ENCODE measurements around the gene PMS1. TPM values are rescaled to one million over a fixed set of nuclear protein-coding genes. Genes with fewer than 3 reads are reported as not detected.

Gene PMS1
- total and polyA plus RNA-seq, 2 donors from 2014 or later: 6.9 to 23.5 TPM

DNA sequence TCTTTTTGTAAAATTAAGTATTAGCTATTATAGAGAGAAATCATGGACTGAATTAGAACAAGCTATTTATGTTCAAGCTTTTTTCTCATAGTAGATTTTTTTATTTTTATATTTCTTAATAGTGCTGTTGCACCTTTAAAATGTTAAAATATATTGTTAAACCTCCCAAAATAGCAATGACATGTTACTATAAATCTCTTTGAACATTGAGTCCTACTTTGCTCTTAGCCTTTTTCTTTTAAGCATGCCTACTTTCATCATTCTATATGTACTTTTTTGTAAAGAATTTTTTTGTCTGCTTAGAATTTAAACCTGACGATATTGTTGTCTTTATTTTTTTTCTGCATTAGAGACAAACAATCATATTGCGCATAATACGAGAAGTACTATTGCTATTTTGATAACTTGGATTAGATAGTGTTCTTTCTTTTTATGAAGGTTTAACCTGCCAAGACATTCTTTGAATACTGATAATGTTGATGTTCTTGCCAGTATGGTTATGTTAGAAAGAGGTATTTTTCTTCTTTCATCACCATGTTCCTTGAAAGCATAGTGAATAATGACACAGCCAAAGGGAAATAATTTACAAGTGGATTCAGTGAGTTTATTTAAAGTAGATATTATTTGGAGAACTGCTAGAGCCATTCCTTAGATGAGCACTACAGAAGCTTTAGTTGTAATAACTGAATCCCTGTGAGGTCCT is 40.6 kb downstream of the PMS1 start:
- Histone ChIP-seq H3K9me3 (ENCODE audit: control insufficient read depth in 2 of 3, insufficient read depth in 1 of 3, low read length in 3 of 3) (no peaks in the 10 kb centered on the region), H3K9ac (ENCODE audit: low read length in 3 of 3) (no peak overlapping the region), H3K27me3 (ENCODE audit: control insufficient read depth, insufficient read depth, low read length) (no peaks in the 10 kb centered on the region), H3K36me3 (ENCODE audit: control insufficient read depth in 2 of 3, insufficient read depth in 3 of 3, low read length in 3 of 3) (no peaks in the 10 kb centered on the region), H3K27ac (ENCODE audit: low read depth in 2 of 2, low read length in 2 of 2) (no peak overlapping the region), H3K4me1 (ENCODE audit: control insufficient read depth in 2 of 3, insufficient read depth in 2 of 3, low read depth in 1 of 3, low read length in 3 of 3) (no peaks in the 10 kb centered on the region), H3K4me3 (ENCODE audit: low read length in 3 of 3) (no peak overlapping the region)
- no peak for DNase-seq
- peak; percentile 57 for FAIRE-seq
- TF ChIP-seq, protein P1, sequence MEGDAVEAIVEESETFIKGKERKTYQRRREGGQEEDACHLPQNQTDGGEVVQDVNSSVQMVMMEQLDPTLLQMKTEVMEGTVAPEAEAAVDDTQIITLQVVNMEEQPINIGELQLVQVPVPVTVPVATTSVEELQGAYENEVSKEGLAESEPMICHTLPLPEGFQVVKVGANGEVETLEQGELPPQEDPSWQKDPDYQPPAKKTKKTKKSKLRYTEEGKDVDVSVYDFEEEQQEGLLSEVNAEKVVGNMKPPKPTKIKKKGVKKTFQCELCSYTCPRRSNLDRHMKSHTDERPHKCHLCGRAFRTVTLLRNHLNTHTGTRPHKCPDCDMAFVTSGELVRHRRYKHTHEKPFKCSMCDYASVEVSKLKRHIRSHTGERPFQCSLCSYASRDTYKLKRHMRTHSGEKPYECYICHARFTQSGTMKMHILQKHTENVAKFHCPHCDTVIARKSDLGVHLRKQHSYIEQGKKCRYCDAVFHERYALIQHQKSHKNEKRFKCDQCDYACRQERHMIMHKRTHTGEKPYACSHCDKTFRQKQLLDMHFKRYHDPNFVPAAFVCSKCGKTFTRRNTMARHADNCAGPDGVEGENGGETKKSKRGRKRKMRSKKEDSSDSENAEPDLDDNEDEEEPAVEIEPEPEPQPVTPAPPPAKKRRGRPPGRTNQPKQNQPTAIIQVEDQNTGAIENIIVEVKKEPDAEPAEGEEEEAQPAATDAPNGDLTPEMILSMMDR (IDR thresholded peaks at IDR 0.05; ENCODE audit: borderline replicate concordance, extremely low read depth, insufficient read depth): no peak
- intact Hi-C loops (cut with DNase I): no loop called here

DNA sequence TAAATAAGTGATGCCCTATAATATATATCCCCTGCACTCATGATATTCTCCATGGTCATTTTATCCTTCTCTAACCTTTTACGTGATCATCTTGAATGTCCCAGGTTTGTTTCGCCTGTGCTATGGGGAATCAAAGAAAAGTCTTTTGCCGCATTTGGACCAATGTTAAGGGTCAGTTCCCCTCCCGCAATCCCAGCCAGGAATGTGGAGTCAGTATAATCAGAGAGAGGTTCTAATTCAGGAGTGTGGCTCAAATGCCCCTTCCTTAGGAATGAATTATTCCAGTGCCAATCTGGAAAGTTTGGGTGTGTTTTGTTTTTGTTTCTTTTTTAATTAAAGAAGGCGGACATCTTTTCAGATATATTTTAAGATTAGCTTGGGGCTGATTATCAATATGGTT is 41.8 kb downstream of the PMS1 start:
- H3K4me3 ChIP-seq (ENCODE audit: low read length in 3 of 3): no peak overlapping the region
- no peaks in the 10 kb centered on the region for H3K36me3 ChIP-seq (ENCODE audit: control insufficient read depth in 2 of 3, insufficient read depth in 3 of 3, low read length in 3 of 3)
- TF ChIP-seq, protein P1 (IDR thresholded peaks at IDR 0.05; ENCODE audit: borderline replicate concordance, extremely low read depth, insufficient read depth): no peak
- no peaks in the 10 kb centered on the region for H3K4me1 ChIP-seq (ENCODE audit: control insufficient read depth in 2 of 3, insufficient read depth in 2 of 3, low read depth in 1 of 3, low read length in 3 of 3)
- no peak overlapping the region for H3K27ac ChIP-seq (ENCODE audit: low read depth in 2 of 2, low read length in 2 of 2)
- H3K27me3 ChIP-seq (ENCODE audit: control insufficient read depth, insufficient read depth, low read length): no peaks in the 10 kb centered on the region
- H3K9me3 ChIP-seq (ENCODE audit: control insufficient read depth in 2 of 3, insufficient read depth in 1 of 3, low read length in 3 of 3): no peaks in the 10 kb centered on the region
- no peak overlapping the region for H3K9ac ChIP-seq (ENCODE audit: low read length in 3 of 3)
- intact Hi-C loops (cut with DNase I): no loop called here
- DNase-seq (no peak), FAIRE-seq (no peak)

DNA sequence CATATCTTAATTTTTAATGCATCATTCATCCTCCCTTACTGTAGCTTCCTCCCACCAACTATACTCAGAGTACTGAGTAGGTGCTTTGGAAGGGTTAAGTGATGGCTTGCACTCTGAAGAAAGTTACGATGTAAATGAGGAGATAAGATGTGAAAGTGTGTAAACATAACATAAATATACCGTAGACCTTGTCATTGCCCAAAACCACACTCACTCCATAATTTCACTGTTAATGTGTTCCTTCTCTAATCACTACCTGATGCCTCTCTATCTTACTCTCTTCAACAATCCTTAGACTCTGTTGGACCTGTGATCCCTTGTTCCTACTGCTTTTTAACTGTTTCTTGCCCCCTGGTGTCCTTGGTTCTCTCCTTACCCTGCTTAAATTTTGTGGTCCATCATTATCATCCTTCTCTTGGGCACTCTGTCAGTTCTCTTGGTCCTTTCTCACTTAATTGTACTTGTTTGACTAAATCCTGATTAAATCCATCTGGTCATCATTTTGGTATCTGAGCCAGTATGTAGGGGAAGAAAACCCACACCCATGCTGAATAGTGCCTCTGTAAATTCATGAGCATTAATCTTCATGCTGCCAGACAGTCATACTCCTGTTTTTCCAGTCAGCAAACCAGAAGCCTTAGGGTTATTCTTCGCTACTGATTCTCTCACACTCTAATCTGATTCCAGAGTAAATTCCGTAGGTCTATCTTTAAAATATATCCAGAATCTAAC is 45.0 kb downstream of the PMS1 start:
- intact Hi-C loops (cut with DNase I): no loop called here
- Histone ChIP-seq H3K4me1 (ENCODE audit: control insufficient read depth in 2 of 3, insufficient read depth in 2 of 3, low read depth in 1 of 3, low read length in 3 of 3) (no peaks in the 10 kb centered on the region), H3K9me3 (ENCODE audit: control insufficient read depth in 2 of 3, insufficient read depth in 1 of 3, low read length in 3 of 3) (no peaks in the 10 kb centered on the region), H3K9ac (ENCODE audit: low read length in 3 of 3) (no peak overlapping the region), H3K36me3 (ENCODE audit: control insufficient read depth in 2 of 3, insufficient read depth in 3 of 3, low read length in 3 of 3) (no peaks in the 10 kb centered on the region), H3K27me3 (ENCODE audit: control insufficient read depth, insufficient read depth, low read length) (no peaks in the 10 kb centered on the region), H3K4me3 (ENCODE audit: low read length in 3 of 3) (no peak overlapping the region), H3K27ac (ENCODE audit: low read depth in 2 of 2, low read length in 2 of 2) (no peak overlapping the region)
- DNase-seq (peak in 1 of 5 donors; percentile 25), FAIRE-seq (no peak)
- TF ChIP-seq, protein P1 (IDR thresholded peaks at IDR 0.05; ENCODE audit: borderline replicate concordance, extremely low read depth, insufficient read depth): no peak
